ENCODE results near the gene LDAH.

The LDAH gene

DNA sequence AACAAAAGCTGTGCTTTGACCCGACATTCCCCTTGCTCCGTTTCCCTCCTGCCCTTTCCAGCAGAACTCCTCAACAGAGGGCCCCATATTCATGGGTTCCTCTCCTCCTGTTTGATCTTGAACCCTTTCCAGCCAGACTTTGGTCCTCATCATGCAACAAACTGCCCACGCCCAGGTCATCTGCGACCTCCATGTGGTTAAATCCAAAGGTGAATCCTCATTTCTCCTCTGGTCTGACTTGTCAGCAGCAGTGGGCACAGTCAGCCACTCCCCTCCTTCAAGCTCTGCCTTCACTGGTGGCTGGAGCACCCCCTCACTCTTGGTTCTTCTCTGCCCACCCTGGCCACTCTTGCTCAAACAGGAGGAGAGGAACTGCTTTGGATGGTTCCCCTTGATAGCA is 174.7 kb downstream of the LDAH start:
- TF ChIP-seq, protein P1, sequence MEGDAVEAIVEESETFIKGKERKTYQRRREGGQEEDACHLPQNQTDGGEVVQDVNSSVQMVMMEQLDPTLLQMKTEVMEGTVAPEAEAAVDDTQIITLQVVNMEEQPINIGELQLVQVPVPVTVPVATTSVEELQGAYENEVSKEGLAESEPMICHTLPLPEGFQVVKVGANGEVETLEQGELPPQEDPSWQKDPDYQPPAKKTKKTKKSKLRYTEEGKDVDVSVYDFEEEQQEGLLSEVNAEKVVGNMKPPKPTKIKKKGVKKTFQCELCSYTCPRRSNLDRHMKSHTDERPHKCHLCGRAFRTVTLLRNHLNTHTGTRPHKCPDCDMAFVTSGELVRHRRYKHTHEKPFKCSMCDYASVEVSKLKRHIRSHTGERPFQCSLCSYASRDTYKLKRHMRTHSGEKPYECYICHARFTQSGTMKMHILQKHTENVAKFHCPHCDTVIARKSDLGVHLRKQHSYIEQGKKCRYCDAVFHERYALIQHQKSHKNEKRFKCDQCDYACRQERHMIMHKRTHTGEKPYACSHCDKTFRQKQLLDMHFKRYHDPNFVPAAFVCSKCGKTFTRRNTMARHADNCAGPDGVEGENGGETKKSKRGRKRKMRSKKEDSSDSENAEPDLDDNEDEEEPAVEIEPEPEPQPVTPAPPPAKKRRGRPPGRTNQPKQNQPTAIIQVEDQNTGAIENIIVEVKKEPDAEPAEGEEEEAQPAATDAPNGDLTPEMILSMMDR (IDR thresholded peaks at IDR 0.05; ENCODE audit: insufficient read depth, low read depth, low read length, missing control alignments), result no peak
- no peak for DNase-seq (ENCODE audit: low read depth)

DNA sequence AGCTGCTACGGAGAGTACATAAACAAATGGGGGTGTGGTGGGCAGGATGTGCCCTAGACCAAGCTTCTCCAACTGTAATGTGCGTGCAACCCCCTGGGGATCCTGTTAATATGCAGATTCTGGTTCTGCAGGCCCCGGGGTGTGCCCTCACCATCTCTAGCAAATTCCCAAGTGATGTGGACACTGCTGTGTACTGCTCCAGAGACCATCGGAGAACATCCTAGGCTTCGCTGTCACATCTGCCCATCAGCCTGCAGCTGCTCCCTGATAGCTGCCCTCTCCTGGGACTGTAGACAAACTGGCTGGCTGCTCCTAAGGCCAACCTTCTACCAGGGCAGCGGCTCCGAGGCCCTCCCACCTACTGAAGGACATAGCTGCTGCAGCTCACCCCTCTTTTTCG is 175.2 kb downstream of the LDAH start:
- TF ChIP-seq, protein P1 (IDR thresholded peaks at IDR 0.05; ENCODE audit: insufficient read depth, low read depth, low read length, missing control alignments), result no peak
- H3K4me3 ChIP-seq (ENCODE audit: low read length), result no peak overlapping the region
- no peak for DNase-seq (ENCODE audit: low read depth)

More for the DNA sequence above, 174.7 kb downstream of the LDAH start:
- no peak overlapping the region for H3K4me3 ChIP-seq (ENCODE audit: low read length)

DNA sequence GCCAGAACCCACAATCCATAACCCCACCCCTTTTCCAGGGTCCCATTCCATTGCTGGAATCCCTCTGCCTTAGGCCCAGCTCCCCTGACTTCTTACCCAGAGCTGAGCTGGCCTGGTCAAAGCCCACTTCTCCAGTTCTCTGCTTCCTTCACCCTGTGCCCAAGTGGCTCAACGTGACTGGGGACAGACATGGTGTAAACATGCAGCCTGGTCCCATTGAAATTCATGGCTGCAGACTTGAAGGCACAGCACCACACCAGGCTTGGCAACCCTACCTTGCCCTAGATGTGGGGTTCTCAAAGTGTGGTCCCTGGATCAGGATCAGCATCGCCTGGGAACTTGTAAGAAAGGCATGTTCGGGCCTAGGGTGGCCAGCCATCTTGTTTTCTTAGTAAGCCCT is 175.7 kb downstream of the LDAH start:
- TF ChIP-seq, protein P1 (IDR thresholded peaks at IDR 0.05; ENCODE audit: insufficient read depth, low read depth, low read length, missing control alignments), result no peak
- H3K4me3 ChIP-seq (ENCODE audit: low read length), result no peak overlapping the region
- no peak for DNase-seq (ENCODE audit: low read depth)

DNA sequence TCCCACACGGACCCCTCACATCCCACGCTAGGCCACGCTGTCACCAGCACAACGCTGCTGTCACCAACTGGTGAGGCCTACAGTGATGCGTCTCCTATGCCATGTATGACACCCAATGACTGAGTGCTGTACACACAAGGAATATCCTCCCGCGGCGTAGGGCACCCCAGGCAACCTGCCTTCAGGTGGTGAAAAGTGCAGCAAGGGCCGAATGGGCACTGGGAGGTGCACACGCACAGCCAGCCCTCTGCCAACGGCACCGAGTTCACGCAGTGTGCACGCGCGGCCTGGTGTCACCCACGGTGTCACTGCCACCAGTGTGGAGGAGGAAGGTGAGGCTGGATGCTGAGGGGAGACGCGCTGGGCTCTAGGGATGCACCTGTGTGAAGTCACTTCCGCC is 176.5 kb downstream of the LDAH start:
- TF ChIP-seq, protein P1 (IDR thresholded peaks at IDR 0.05; ENCODE audit: insufficient read depth, low read depth, low read length, missing control alignments), result no peak
- no peak for DNase-seq (ENCODE audit: low read depth)
- H3K4me3 ChIP-seq (ENCODE audit: low read length), result no peak overlapping the region

DNA sequence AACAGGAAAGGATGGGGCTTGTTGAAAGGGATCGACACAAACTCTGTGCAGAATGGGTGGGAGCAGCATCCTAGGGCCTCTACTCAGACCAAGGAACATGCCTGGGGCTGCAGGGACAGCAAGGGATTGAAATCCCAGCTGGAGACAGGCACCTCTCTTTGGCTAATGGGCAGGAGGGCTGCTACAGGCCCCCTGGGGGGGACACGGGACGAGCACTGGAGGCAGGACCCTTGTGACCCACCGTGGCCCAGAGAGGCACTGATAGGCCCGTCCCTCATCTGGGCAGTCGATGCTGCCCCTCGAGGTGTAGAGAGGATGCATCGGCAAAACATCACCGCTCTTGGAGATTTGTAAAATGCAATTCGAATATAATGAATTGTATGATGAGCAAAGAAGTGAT is 177.1 kb downstream of the LDAH start:
- no peak for DNase-seq (ENCODE audit: low read depth)
- TF ChIP-seq, protein P1 (IDR thresholded peaks at IDR 0.05; ENCODE audit: insufficient read depth, low read depth, low read length, missing control alignments), result no peak
- H3K4me3 ChIP-seq (ENCODE audit: low read length), result no peak overlapping the region

DNA sequence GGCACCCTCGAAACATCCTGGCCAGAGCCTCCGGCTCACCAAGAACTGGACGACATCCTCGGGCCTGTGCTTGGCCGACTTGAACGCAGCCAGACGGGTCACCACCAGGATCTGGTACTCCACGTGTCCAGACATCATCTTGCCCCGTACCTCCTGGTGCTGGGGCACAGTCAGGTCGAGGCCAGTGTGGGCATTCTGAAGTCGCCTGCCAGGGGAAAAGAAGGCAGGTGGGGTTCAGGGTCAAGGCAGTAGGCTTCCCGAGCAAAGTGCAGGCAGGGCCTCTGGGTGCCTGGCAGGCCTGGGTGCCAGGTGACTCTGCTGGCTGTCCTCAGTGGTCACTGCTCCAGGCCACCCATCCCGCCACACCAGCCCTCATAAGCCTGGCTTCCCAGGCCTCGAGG is 177.6 kb downstream of the LDAH start:
- no peak overlapping the region for H3K4me3 ChIP-seq (ENCODE audit: low read length)
- DNase-seq (ENCODE audit: low read depth), result no peak
- TF ChIP-seq, protein P1 (IDR thresholded peaks at IDR 0.05; ENCODE audit: insufficient read depth, low read depth, low read length, missing control alignments), result no peak

DNA sequence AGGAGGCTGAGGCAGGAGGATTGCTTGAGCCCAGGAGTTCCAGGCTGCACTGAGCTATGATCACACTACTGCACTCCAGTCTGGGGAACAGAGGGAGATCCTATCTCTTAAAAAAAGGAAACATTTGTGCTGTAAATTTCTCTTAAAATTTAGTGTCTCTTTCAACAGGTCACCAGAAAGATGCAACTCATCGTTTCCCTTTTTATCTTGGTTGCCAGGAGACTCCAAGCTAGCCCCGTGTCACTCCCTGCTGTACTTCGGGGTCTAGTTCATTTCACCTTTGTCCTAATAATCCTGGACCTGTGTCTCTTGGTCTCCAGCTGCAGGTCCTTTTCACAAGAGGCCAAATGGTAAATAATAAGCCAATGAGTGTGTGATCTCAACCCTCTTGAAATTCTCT is 179.1 kb downstream of the LDAH start:
- DNase-seq (ENCODE audit: low read depth), result no peak
- no peak overlapping the region for H3K4me3 ChIP-seq (ENCODE audit: low read length)
- TF ChIP-seq, protein P1 (IDR thresholded peaks at IDR 0.05; ENCODE audit: insufficient read depth, low read depth, low read length, missing control alignments), result no peak

All from epithelial cell of esophagus (primary cell).